ENCODE measurements around the gene MUCL1. TPM values are rescaled to one million over a fixed set of nuclear protein-coding genes. Genes with fewer than 3 reads are reported as not detected.

The MUCL1 gene
- total and polyA plus RNA-seq, 2 donors (not counting 3 experiments of a cell fraction or from before 2014, with no cell fraction given): not detected

- Histone ChIP-seq H3K4me2 (ENCODE audit: insufficient read depth, low read length) (no peak overlapping the region), H3K9ac (replicated peaks; ENCODE audit: extremely low read depth, insufficient read depth, low read length) (no peak overlapping the region), H3K27ac (ENCODE audit: insufficient read depth, low read depth, low read length) (no peak overlapping the region), H4K20me1 (replicated peaks; ENCODE audit: control insufficient read depth, extremely low read depth, insufficient read depth, low read length) (no peaks in the 10 kb centered on the region), H3K4me1 (ENCODE audit: control insufficient read depth, extremely low read depth, insufficient read depth, low read length) (no peaks in the 10 kb centered on the region), H3K36me3 (ENCODE audit: control insufficient read depth in 2 of 2, extremely low read depth in 1 of 2, insufficient read depth in 2 of 2, low read length in 2 of 2) (no peaks in the 10 kb centered on the region), H3K9me3 (replicated peaks; ENCODE audit: control insufficient read depth, insufficient read depth, low read length) (no peaks in the 10 kb centered on the region), H3K9me1 (replicated peaks; ENCODE audit: control insufficient read depth, extremely low read depth, insufficient read depth, low read length) (no peaks in the 10 kb centered on the region), H2AFZ (ENCODE audit: low read depth, low read length) (no peak overlapping the region), H3K27me3 (ENCODE audit: control insufficient read depth in 2 of 2, insufficient read depth in 2 of 2, low read length in 2 of 2) (peaks cover 3 to 17% of the 10 kb centered on the region in 2 experiments), H3K4me3 (replicated peaks in 1 of 3; ENCODE audit: insufficient read depth in 1 of 3, low read depth in 1 of 3, low read length in 3 of 3) (no peak overlapping the region), H3K79me2 (ENCODE audit: control insufficient read depth, insufficient read depth, low read length) (no peaks in the 10 kb centered on the region)
- CTCF ChIA-PET: interaction anchor here (1.0 kb wide), 1 partner anchor 98 kb away, joined by 4 read pairs; no protein-coding TSS in a partner anchor
- dilution Hi-C loops (cut with MboI; ENCODE audit: extremely low pct_ligation_motif_present, low sequenced_read_pairs) (no loop called here), intact Hi-C loops (cut with micrococcal nuclease) (no loop called here)
- no TSS peak for BruUV-seq (replicated peaks)
- FAIRE-seq (no peak), DNase-seq (ENCODE audit: low read depth, low spot score) (no peak)
- TF ChIP-seq GATA2 (IDR thresholded peaks at IDR 0.05; ENCODE audit: insufficient read depth, insufficient read length, low read depth, low read length): no peak
- no peak for TF ChIP-seq POLR2AphosphoS5 (IDR thresholded peaks at IDR 0.05; ENCODE audit: insufficient read depth, low read depth, low read length)
- no peak for TF ChIP-seq POLR2A (IDR thresholded peaks at IDR 0.05; ENCODE audit: low read depth, low read length)
- no peak for TF ChIP-seq MAX (IDR thresholded peaks at IDR 0.05; ENCODE audit: insufficient read depth, insufficient read length)
- TF ChIP-seq EZH2 (IDR thresholded peaks at IDR 0.05; ENCODE audit: borderline replicate concordance, low read depth, low read length, severe bottlenecking): no peak
- POLR2A ChIA-PET: no interaction called here
These were observed 5.2 kb downstream of the MUCL1 start for GRCh38 chr12:54859502-54859901.

GRCh38 chr12:54861927-54862326, 7.6 kb downstream of the MUCL1 start:
- no peaks in the 10 kb centered on the region for H3K36me3 ChIP-seq (ENCODE audit: control insufficient read depth in 2 of 2, extremely low read depth in 1 of 2, insufficient read depth in 2 of 2, low read length in 2 of 2)
- no peaks in the 10 kb centered on the region for H3K4me1 ChIP-seq (ENCODE audit: control insufficient read depth, extremely low read depth, insufficient read depth, low read length)
- intact Hi-C loops (cut with micrococcal nuclease) (no loop called here), dilution Hi-C loops (cut with MboI; ENCODE audit: extremely low pct_ligation_motif_present, low sequenced_read_pairs) (no loop called here)
- no peaks in the 10 kb centered on the region for H3K9me1 ChIP-seq (replicated peaks; ENCODE audit: control insufficient read depth, extremely low read depth, insufficient read depth, low read length)
- no peak overlapping the region for H2AFZ ChIP-seq (ENCODE audit: low read depth, low read length)
- H4K20me1 ChIP-seq (replicated peaks; ENCODE audit: control insufficient read depth, extremely low read depth, insufficient read depth, low read length): no peaks in the 10 kb centered on the region
- no peak overlapping the region for H3K4me3 ChIP-seq (replicated peaks in 1 of 3; ENCODE audit: insufficient read depth in 1 of 3, low read depth in 1 of 3, low read length in 3 of 3)
- TF ChIP-seq POLR2AphosphoS5 (IDR thresholded peaks at IDR 0.05; ENCODE audit: insufficient read depth, low read depth, low read length): no peak
- no peak overlapping the region for H3K4me2 ChIP-seq (ENCODE audit: insufficient read depth, low read length)
- H3K9me3 ChIP-seq (replicated peaks; ENCODE audit: control insufficient read depth, insufficient read depth, low read length): no peaks in the 10 kb centered on the region
- no peak overlapping the region for H3K27ac ChIP-seq (ENCODE audit: insufficient read depth, low read depth, low read length)
- FAIRE-seq (no peak), DNase-seq (ENCODE audit: low read depth, low spot score) (no peak)
- H3K9ac ChIP-seq (replicated peaks; ENCODE audit: extremely low read depth, insufficient read depth, low read length): no peak overlapping the region
- ChIA-PET POLR2A (no interaction called here), CTCF (interaction anchor here (1.2 kb wide), 1 partner anchor 17 kb away, joined by 3 read pairs; no protein-coding TSS in a partner anchor)
- BruUV-seq (replicated peaks): no TSS peak
- H3K27me3 ChIP-seq (ENCODE audit: control insufficient read depth in 2 of 2, insufficient read depth in 2 of 2, low read length in 2 of 2): peaks cover 0 to 14% of the 10 kb centered on the region in 2 experiments
- H3K79me2 ChIP-seq (ENCODE audit: control insufficient read depth, insufficient read depth, low read length): no peaks in the 10 kb centered on the region
